Heart left ventricle (tissue), 13 donors: ENCODE results near the gene SEZ6L.

Source experiments
- CTCF ChIP-seq, 12 donors: fragments of 200-600 bp; sonication (generic) in 4 of 12; IDR thresholded peaks; one replicate each; pipeline versions ENCODE4 v1.5.0 to v1.8.0; 2018 to 2022; ENCODE audit warnings: antibody characterized with exemption in 12 of 12, mild to moderate bottlenecking in 5 of 12
- POLR2A ChIP-seq, 2 donors: fragments of 450-650 bp; IDR thresholded peaks; one replicate each; pipeline ENCODE4 v1.6.1; 2017; ENCODE audit warnings: antibody characterized with exemption in 2 of 2, mild to moderate bottlenecking in 2 of 2, moderate library complexity in 2 of 2
- donor health status: ischemic (EF 13 %, LVEDD 7.1; RV severe dilation, severe dysfunction).
- donor health status: DM: no; HTN: yes; CAD: no.
- donor health status: DM: no; HTN: no; CAD: no.
- donor health status: ischemic (EF 25% LVEDD 6.9; RV normal size, moderate dysfunction).
- donor health status: ischemic (EF 25% LVEDD 5.7; RV mildly dilated, moderate dysfunction).
- donor health status: ischemic (EF 35%, LVEDD 5.7; RV mildly dilated, moderate dysfunction).
- donor health status: nonischemic (EF 11% LVEDD 7.7; RV severe dilation, severe dysfunction).
- donor health status: DM: yes; HTN: yes; CAD: no.
- donor health status: PGD.
- donor health status: ischemic (EF 29% LVEDD 5.4; RV normal size, mild dysfunction).
- donor health status: nonischemic (EF 23%, LVEDD 6.1; RV moderate dilation, normal function).

DNA sequence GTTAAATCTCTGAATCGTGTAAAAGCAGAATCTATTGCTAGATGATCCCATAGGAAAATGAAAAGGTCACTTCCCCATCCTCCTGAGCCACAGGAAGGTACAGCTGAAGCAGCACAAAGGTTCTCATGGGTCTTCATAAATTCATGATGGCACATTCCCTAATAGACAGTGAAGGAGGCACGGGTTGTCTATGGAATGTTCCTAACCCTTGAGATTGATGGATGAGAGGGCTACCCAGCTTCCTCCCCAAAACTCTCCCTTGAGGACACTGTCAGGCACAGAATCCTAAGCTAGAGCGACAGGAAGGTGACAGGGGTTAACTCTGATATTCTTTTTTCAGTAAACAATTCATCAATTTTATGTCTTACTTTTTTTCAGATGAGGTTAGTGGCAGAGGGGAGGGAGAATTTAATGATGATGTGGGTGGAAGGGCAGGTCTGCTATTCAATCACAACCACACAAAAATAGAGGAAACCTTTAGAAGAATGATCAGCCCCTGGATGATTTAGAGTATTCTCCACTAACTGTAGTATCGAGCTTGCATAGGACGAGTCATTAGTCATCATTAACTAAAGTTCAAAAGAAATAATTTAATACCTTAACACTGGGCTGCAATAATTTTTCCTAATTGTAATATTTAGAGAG lies 33.1 kb downstream of the SEZ6L start:
- TF ChIP-seq CTCF (IDR thresholded peaks at IDR 0.05) (no peak), POLR2A (IDR thresholded peaks at IDR 0.05) (no peak)
